Measurements from ENCODE around the gene AQR. TPM values are rescaled to one million over a fixed set of nuclear protein-coding genes. Genes with fewer than 3 reads are reported as not detected.
"Not testable (repeated sequence)": the region's sequence is repeated elsewhere in the genome, so short reads cannot be mapped to it uniquely, and the experiment has no call there.

AQR gene
- total RNA-seq, 1 donor from 2014 or later, result 43.3 TPM

DNA sequence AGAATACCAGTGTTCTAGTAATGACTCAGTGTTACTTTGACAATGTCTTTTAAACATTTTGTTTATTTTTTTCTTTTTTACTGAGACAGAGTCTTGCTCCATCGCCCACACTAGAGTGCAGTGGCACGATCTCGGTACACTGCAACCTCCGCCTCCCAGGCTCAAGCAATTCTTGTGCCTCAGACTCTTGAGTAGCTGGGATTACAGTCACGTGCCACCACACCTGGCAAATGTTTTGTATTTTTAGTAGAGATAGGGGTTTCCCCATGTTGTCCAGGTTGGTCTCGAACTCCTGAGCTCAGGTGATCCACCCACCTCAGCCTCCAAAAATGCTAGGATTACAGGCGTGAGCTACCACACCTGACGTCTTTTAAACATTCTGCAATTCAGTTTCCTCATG is 15.7 kb downstream of the AQR start:
- Mint-ChIP-seq H3K27me3 (no peaks in the 10 kb centered on the region), H3K4me1 (ENCODE audit: low read depth) (peaks cover 2% of the 10 kb centered on the region), H3K4me3 (ENCODE audit: low read depth) (no peak overlapping the region), H3K36me3 (ENCODE audit: insufficient read depth) (peaks cover 15% of the 10 kb centered on the region), H3K27ac (peak overlapping the region; percentile 24), H3K9me3 (ENCODE audit: low read depth) (peaks cover 4% of the 10 kb centered on the region)
- TF ChIP-seq, protein P1, sequence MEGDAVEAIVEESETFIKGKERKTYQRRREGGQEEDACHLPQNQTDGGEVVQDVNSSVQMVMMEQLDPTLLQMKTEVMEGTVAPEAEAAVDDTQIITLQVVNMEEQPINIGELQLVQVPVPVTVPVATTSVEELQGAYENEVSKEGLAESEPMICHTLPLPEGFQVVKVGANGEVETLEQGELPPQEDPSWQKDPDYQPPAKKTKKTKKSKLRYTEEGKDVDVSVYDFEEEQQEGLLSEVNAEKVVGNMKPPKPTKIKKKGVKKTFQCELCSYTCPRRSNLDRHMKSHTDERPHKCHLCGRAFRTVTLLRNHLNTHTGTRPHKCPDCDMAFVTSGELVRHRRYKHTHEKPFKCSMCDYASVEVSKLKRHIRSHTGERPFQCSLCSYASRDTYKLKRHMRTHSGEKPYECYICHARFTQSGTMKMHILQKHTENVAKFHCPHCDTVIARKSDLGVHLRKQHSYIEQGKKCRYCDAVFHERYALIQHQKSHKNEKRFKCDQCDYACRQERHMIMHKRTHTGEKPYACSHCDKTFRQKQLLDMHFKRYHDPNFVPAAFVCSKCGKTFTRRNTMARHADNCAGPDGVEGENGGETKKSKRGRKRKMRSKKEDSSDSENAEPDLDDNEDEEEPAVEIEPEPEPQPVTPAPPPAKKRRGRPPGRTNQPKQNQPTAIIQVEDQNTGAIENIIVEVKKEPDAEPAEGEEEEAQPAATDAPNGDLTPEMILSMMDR (IDR thresholded peaks at IDR 0.05; ENCODE audit: unreplicated experiment), result no peak
- DNase-seq (ENCODE audit: low spot score, unreplicated experiment), result no peak

DNA sequence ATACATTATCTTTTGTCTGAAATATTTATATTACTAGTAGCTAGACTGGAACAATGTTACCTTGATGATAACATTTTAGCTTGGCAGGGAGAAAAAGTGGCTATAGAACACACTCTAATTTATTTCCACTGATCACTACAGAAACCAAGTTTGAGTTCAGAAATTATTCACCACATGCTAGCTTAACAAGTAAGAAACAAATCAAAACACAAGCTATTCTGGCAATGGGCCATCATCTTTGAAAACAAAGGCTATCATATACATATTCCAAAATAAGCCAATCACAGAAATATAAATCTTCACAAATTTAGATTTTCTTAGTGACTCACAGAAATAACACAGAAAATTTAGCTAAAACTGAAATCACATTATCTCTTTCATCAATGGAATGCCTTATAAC is 17.1 kb downstream of the AQR start:
- Mint-ChIP-seq H3K27ac (no peak overlapping the region), H3K36me3 (ENCODE audit: insufficient read depth) (peaks cover 22% of the 10 kb centered on the region), H3K4me1 (ENCODE audit: low read depth) (peaks cover 2% of the 10 kb centered on the region), H3K9me3 (ENCODE audit: low read depth) (peaks cover 4% of the 10 kb centered on the region), H3K27me3 (no peaks in the 10 kb centered on the region), H3K4me3 (ENCODE audit: low read depth) (no peak overlapping the region)
- TF ChIP-seq, protein P1 (IDR thresholded peaks at IDR 0.05; ENCODE audit: unreplicated experiment), result no peak
- no peak for DNase-seq (ENCODE audit: low spot score, unreplicated experiment)

DNA sequence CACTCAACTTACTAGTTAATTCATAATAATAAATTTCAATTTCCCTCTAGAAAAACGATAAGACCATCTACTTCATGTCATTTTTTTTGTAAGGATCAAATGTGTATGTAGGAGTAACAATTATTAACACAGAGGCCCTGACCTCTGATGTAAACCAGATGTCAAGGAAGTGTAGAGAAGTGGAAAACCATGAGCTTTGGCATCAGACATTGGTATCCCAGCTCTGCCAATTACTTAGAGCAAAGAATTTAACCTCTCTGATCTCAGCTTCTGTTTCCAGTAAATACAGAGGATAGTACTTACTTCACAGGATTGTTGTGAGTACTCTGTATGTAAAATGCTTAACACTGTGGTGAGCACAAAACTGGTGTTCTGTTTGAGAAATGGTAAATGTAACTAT is 17.5 kb downstream of the AQR start:
- DNase-seq (ENCODE audit: low spot score, unreplicated experiment), result no peak
- Mint-ChIP-seq H3K4me1 (ENCODE audit: low read depth) (peaks cover 2% of the 10 kb centered on the region), H3K36me3 (ENCODE audit: insufficient read depth) (peaks cover 23% of the 10 kb centered on the region), H3K27ac (no peak overlapping the region), H3K9me3 (ENCODE audit: low read depth) (peaks cover 4% of the 10 kb centered on the region), H3K4me3 (ENCODE audit: low read depth) (no peak overlapping the region), H3K27me3 (no peaks in the 10 kb centered on the region)
- TF ChIP-seq, protein P1 (IDR thresholded peaks at IDR 0.05; ENCODE audit: unreplicated experiment), result no peak

DNA sequence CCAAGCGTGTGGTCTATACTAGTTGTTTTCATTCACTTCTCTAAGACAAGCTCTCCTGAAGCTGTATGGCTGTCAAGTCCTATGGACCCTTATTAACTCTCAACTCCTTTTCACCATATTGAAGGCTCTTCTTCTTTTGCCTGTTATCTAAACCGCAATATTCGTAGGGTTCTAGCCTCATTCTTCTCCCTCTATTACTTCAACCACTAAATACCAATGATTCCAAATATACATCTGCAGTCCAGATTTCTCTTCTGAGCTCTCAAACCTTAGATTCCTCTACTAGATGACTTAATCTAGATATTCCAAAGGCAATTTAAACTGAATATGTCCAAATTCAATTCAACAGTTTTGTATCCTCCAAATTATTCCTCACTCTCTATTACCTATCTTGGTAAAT is 24.6 kb downstream of the AQR start:
- DNase-seq (ENCODE audit: low spot score, unreplicated experiment), result no peak
- Mint-ChIP-seq H3K9me3 (ENCODE audit: low read depth) (no peaks in the 10 kb centered on the region), H3K27me3 (no peaks in the 10 kb centered on the region), H3K4me1 (ENCODE audit: low read depth) (no peaks in the 10 kb centered on the region), H3K27ac (no peak overlapping the region), H3K36me3 (ENCODE audit: insufficient read depth) (peaks cover 13% of the 10 kb centered on the region), H3K4me3 (ENCODE audit: low read depth) (no peak overlapping the region)
- TF ChIP-seq, protein P1 (IDR thresholded peaks at IDR 0.05; ENCODE audit: unreplicated experiment), result no peak

DNA sequence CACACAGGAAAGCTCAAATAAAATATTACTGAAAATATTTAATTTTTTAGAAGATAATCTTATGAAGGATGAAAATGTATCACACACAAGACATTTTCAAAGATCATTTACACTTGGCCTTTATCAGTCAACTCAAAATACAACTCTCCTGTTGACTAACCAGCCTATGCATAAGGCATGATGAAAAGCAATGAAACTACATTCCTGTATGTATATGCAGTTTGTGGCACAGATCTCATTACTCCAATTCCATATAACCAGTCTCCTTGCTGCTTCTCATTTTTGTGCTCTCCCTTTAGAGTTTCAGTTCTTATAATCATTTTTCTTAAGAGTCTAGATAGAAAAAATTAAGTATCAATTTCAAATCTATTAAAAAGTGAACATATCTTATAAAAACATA is 25.8 kb downstream of the AQR start:
- Mint-ChIP-seq H3K27ac (no peak overlapping the region), H3K27me3 (no peaks in the 10 kb centered on the region), H3K36me3 (ENCODE audit: insufficient read depth) (peaks cover 15% of the 10 kb centered on the region), H3K4me1 (ENCODE audit: low read depth) (no peaks in the 10 kb centered on the region), H3K9me3 (ENCODE audit: low read depth) (no peaks in the 10 kb centered on the region), H3K4me3 (ENCODE audit: low read depth) (no peak overlapping the region)
- no peak for DNase-seq (ENCODE audit: low spot score, unreplicated experiment)
- TF ChIP-seq, protein P1 (IDR thresholded peaks at IDR 0.05; ENCODE audit: unreplicated experiment), result no peak

DNA sequence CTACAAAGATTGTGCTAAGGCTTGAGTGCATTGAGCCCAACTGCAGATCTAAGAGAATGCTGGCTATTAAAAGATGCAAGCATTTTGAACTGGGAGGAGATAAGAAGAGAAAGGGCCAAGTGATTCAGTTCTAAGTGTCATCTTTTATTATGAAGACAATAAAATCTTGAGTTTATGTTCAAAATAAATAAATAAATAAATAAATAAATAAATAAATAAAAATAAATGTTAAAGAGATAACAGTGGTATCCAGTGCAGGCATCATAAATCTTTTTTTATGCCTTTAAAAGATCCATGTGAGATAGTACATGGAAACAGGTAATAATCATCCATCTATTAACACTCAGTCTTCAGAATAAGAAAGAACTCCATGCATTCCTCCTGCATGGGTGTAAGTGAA is 26.3 kb downstream of the AQR start:
- not testable (repeated sequence) for H3K4me3 Mint-ChIP-seq (ENCODE audit: low read depth); H3K27me3 Mint-ChIP-seq; H3K4me1 Mint-ChIP-seq (ENCODE audit: low read depth); DNase-seq (ENCODE audit: low spot score, unreplicated experiment); H3K27ac Mint-ChIP-seq; H3K9me3 Mint-ChIP-seq (ENCODE audit: low read depth)
- peaks cover 15% of the 10 kb centered on the region for H3K36me3 Mint-ChIP-seq (ENCODE audit: insufficient read depth)
